HG03196 (cell line): Measurements from ENCODE around the gene RYR3.
A peak's percentile ranks its signal among the peaks of the same experiment; 100 is the strongest.

Experiments
- ATAC-seq: cut with Tn5 transposase; IDR thresholded peaks from one replicate; pipeline ENCODE4 v1.9.1; 2021; ENCODE audit not compliant: unreplicated experiment

The RYR3 gene

GRCh38 chr15:33699691-33700447 is 389.1 kb downstream of the RYR3 start:
- no peak for ATAC-seq

GRCh38 chr15:33700695-33701303 is 390.0 kb downstream of the RYR3 start:
- no peak for ATAC-seq

- no peak for ATAC-seq
These were observed 390.5 kb downstream of the RYR3 start for GRCh38 chr15:33701304-33701696.

GRCh38 chr15:33706173-33706572 is 395.4 kb downstream of the RYR3 start:
- ATAC-seq: no peak

GRCh38 chr15:33710748-33711147 is 400.0 kb downstream of the RYR3 start:
- no peak for ATAC-seq

- no peak for ATAC-seq
These were observed 405.3 kb downstream of the RYR3 start for GRCh38 chr15:33716025-33716424.

GRCh38 chr15:33720952-33721351 is 410.2 kb downstream of the RYR3 start:
- ATAC-seq: no peak

- ATAC-seq: peak; percentile 66
These were observed 411.4 kb downstream of the RYR3 start for GRCh38 chr15:33722005-33722672.

- no peak for ATAC-seq
These were observed 411.9 kb downstream of the RYR3 start for GRCh38 chr15:33722673-33723015.

GRCh38 chr15:33724321-33725036 is 413.7 kb downstream of the RYR3 start:
- no peak for ATAC-seq

- ATAC-seq: no peak
These were observed 418.9 kb downstream of the RYR3 start for GRCh38 chr15:33729653-33730052.

- no peak for ATAC-seq
These were observed 420.0 kb downstream of the RYR3 start for GRCh38 chr15:33730815-33731214.

- no peak for ATAC-seq
These were observed 424.4 kb downstream of the RYR3 start for GRCh38 chr15:33735143-33735542.

GRCh38 chr15:33735637-33736247 is 425.0 kb downstream of the RYR3 start:
- ATAC-seq: no peak

GRCh38 chr15:33737687-33738601 is 427.2 kb downstream of the RYR3 start:
- ATAC-seq: no peak

GRCh38 chr15:33738941-33739664 is 428.3 kb downstream of the RYR3 start:
- ATAC-seq: no peak

- ATAC-seq: no peak
These were observed 431.5 kb downstream of the RYR3 start for GRCh38 chr15:33742306-33742705.

- no peak for ATAC-seq
These were observed 432.0 kb downstream of the RYR3 start for GRCh38 chr15:33742800-33743199.

- ATAC-seq: no peak
These were observed 435.4 kb downstream of the RYR3 start for GRCh38 chr15:33746203-33746602.

GRCh38 chr15:33753012-33753411 is 442.2 kb downstream of the RYR3 start:
- no peak for ATAC-seq
